K562 (cell line): Measurements from ENCODE around the gene TMSB4X. TPM values are rescaled to one million over a fixed set of nuclear protein-coding genes. Genes with fewer than 3 reads are reported as not detected.
A peak's percentile ranks its signal among the peaks of the same experiment; 100 is the strongest.

Experiments
- ATF2 ChIP-seq: sonication (generic); formaldehyde crosslinking; IDR thresholded peaks from 2 replicates; pipeline ENCODE4 v1.8.1; 2022; ENCODE audit warnings: missing genetic modification reagents
- CREBBP ChIP-seq: IDR thresholded peaks from one replicate; pipeline ENCODE4 v1.6.1; 2012; ENCODE audit warnings: low read depth, mild to moderate bottlenecking, control low read depth, inconsistent platforms, low read length
- HIVEP1 ChIP-seq: fragments of 250-450 bp; sonication (Bioruptor Pico); IDR thresholded peaks from 2 replicates; pipeline ENCODE4 v1.4.0; 2020; ENCODE audit warnings: mild to moderate bottlenecking
- KLF16 ChIP-seq: IDR thresholded peaks from 2 replicates; pipeline ENCODE4 v1.6.1; 2016; ENCODE audit warnings: antibody characterized with exemption
- MAFF ChIP-seq: IDR thresholded peaks from 2 replicates; pipeline ENCODE4 v1.6.1; 2012; ENCODE audit warnings: low read length, improper control_type of control experiment
- MED1 ChIP-seq: sonication (generic); formaldehyde crosslinking; IDR thresholded peaks from 2 replicates; pipeline ENCODE4 v1.8.1; 2023; ENCODE audit warnings: missing genetic modification reagents, borderline replicate concordance
- NR2C2 ChIP-seq, 2 experiments: fragments of 200-800 bp in 1 of 2; sonication (Bioruptor generic) in 1 of 2; sonication (generic) in 1 of 2; formaldehyde crosslinking in 1 of 2; IDR thresholded peaks; 2 replicates each; pipeline versions ENCODE4 v1.6.1 to v1.8.0; 2016 to 2022; ENCODE audit warnings: mild to moderate bottlenecking in 1 of 2, missing compliant biosample characterization in 1 of 2, missing genetic modification characterization in 1 of 2, missing genetic modification reagents in 1 of 2
- RNF2 ChIP-seq: sonication (generic); IDR thresholded peaks from 2 replicates; pipeline ENCODE4 v1.6.1; 2016
- SPI1 ChIP-seq: IDR thresholded peaks from 2 replicates; pipeline ENCODE4 v1.6.1; 2011; ENCODE audit warnings: low read depth, low read length, control low read depth, borderline replicate concordance
- STAT6 ChIP-seq: sonication (generic); formaldehyde crosslinking; IDR thresholded peaks from 2 replicates; pipeline ENCODE4 v1.8.1; 2023; ENCODE audit warnings: mild to moderate bottlenecking, missing genetic modification reagents
- TSHZ1 ChIP-seq: fragments of 250-450 bp; sonication (Bioruptor Pico); IDR thresholded peaks from 2 replicates; pipeline ENCODE4 v1.4.0; 2020; ENCODE audit warnings: mild to moderate bottlenecking, moderate library complexity
- ZBED1 ChIP-seq: IDR thresholded peaks from 2 replicates; pipeline ENCODE4 v1.6.1; 2014
- ZNF347 ChIP-seq: fragments of 450-650 bp; formaldehyde crosslinking; IDR thresholded peaks from 2 replicates; pipeline ENCODE4 v1.4.0; 2020; ENCODE audit warnings: low read depth, mild to moderate bottlenecking, moderate library complexity
- polyA plus RNA-seq, 8 experiments: library from polyadenylated mRNA; depleted of rRNA in 4 of 8; stranded (reverse) in 5 of 8; unstranded in 3 of 8; fragments of >200 nt; fragmentation: Nextera tagmentation in 2 of 8; fragmentation: Illumina TruSeq in 1 of 8; extraction: Ambion mirVana in 2 of 8; extraction: Trizol in 1 of 8; gene quantifications; 2 replicates each; pipeline versions ENCODE4 v1.2.1 to v1.2.3, GENCODE V29; 2011 to 2014; ENCODE audit warnings: inconsistent platforms in 1 of 8, missing spikeins in 1 of 8
- total RNA-seq, 7 experiments: library from RNA; depleted of rRNA in 6 of 7; stranded (reverse); fragments of >200 nt in 6 of 7; fragmentation: Illumina TruSeq in 2 of 7; extraction: Trizol in 2 of 7; gene quantifications; 2 replicates each; pipeline versions ENCODE4 v1.2.1 to v1.2.3, GENCODE V29; 2011 to 2021; ENCODE audit warnings: low replicate concordance in 1 of 7

The TMSB4X gene
- total and polyA plus RNA-seq, 9 of the 15 experiments (the other 6 are each of a cell fraction or from before 2014, with no cell fraction given), result 1,035 to 2,035 (median 1,529) TPM

- TF ChIP-seq ATF2 (CRISPR knock-in tag) (no peak), MAFF (no peak), KLF16 (no peak), RNF2 (peak; percentile 32; the same call in 1 of the 2 replicates), NR2C2 (CRISPR knock-in tag; IDR thresholded peaks at IDR 0.05) (no peak), NR2C2 (tag; IDR thresholded peaks at IDR 0.05) (0 out of 2 replicates have a peak, but pooled peaks have one; percentile 33), ZNF347 (CRISPR knock-in tag) (no peak), ZBED1 (peak; percentile 66; the same call in 1 of the 2 replicates), TSHZ1 (no peak), STAT6 (CRISPR knock-in tag) (0 out of 2 replicates have a peak, but pooled peaks have one; percentile 54), HIVEP1 (CRISPR knock-in tag) (no peak), MED1 (no peak), CREBBP (no peak), SPI1 (no peak)
Measured at GRCh38 chrX:12974796-12975669, at the start of gene TMSB4X (continued).
